ENCODE measurements around the gene LYZ.

Gene LYZ

DNA sequence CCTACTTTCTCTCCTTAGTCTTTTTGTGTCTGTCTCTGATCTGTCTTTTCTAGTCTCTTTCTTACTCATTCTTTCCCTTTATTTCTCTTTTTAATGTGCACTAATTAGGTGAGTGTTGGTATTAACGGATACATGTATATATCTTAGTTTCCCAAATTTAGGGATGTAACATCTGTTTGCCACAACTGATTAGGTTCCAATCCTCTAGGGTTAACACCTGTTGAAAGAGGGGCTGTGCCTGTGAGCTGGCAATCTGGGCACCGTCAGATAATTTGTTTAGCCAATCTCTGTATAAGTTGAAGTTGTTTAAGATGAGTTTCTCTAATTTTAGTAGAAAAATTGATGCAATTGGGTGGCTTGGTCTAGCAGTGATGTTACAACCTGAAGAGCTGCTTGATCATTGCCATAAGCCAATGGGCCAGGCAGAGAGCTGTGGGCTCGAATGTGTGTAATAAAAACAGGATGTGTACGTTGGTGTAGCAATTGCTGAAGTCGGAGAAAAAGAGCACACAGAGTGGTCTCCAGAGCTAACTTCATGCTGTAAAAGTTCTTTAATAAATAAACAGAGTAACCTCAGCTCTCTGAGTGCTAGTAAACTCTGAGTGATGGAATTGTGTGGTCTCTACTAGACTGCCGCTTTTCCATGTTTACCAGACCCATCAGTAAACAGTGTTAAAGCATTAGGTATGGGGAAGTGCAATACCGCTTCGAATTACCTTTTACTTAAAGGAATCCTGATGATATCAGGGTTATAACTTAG is 18.3 kb upstream of the LYZ start:
- H3K27ac ChIP-seq (ENCODE audit: low read length) = peak overlapping the region; percentile 85
- no peaks in the 10 kb centered on the region for H3K9me3 ChIP-seq (ENCODE audit: control insufficient read depth in 1 of 2, low read length in 2 of 2)
- peak overlapping the region in 1 of 2 donors; percentile 72 for H3K4me3 ChIP-seq (ENCODE audit: low read depth in 1 of 2, low read length in 2 of 2)
- no peaks in the 10 kb centered on the region for H3K36me3 ChIP-seq (ENCODE audit: control insufficient read depth in 1 of 2, insufficient read depth in 2 of 2, low read length in 2 of 2)
- no peaks in the 10 kb centered on the region for H3K4me1 ChIP-seq (ENCODE audit: control insufficient read depth in 1 of 2, insufficient read depth in 2 of 2, low read length in 2 of 2)
- no peaks in the 10 kb centered on the region for H3K27me3 ChIP-seq (ENCODE audit: low read depth, low read length)

DNA sequence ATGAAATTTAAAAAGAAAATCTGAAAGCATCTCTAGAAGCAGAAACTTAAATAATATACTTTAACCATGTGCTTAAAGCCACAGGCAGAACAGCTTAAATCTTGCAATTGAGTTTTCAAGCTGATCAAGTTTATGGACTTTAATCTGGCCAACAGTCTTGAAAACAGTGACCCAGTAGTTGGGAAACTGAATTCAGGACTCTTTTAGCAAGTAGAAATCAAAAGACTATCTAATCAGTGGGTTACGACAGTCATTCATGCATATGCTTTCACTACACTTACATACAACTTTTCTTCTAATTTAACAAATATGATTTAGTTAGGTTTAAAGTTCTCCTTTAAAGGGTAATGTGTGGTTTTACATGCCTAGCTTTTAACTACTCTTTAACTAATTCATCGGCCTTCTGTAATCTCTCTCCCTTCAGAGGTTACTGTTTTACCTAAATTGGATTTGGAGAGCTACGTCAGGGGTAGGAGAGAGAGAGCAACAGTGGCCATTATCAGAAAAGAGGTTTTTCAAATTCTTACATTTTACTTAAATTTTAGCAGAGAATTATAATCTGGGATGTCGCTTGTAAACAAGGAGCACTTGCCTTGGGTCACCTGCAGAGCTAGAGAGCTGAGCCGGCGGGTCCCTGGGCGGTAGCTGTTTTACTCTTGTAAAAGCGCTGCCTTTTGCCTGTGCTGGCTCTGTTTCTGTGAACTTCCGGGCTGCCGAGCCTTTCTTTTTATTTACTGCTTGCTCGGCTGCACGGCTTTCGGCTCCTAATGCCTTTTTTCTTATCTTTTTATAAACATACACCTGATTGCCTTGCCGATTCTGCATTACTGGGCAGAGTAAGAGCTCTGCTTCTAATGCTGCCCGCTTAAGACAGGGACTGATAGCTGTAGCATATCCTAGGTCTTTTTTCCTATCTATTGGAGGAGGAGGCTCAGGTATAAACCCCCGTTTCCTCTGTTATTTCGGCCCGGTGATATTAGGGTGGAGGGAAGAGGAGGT is 17.4 kb upstream of the LYZ start:
- H3K27me3 ChIP-seq (ENCODE audit: low read depth, low read length) = no peaks in the 10 kb centered on the region
- peak overlapping the region; percentile 85 for H3K27ac ChIP-seq (ENCODE audit: low read length)
- no peaks in the 10 kb centered on the region for H3K9me3 ChIP-seq (ENCODE audit: control insufficient read depth in 1 of 2, low read length in 2 of 2)
- H3K4me3 ChIP-seq (ENCODE audit: low read depth in 1 of 2, low read length in 2 of 2) = peak overlapping the region; percentile 61 to 72
- H3K36me3 ChIP-seq (ENCODE audit: control insufficient read depth in 1 of 2, insufficient read depth in 2 of 2, low read length in 2 of 2) = no peaks in the 10 kb centered on the region
- no peaks in the 10 kb centered on the region for H3K4me1 ChIP-seq (ENCODE audit: control insufficient read depth in 1 of 2, insufficient read depth in 2 of 2, low read length in 2 of 2)

DNA sequence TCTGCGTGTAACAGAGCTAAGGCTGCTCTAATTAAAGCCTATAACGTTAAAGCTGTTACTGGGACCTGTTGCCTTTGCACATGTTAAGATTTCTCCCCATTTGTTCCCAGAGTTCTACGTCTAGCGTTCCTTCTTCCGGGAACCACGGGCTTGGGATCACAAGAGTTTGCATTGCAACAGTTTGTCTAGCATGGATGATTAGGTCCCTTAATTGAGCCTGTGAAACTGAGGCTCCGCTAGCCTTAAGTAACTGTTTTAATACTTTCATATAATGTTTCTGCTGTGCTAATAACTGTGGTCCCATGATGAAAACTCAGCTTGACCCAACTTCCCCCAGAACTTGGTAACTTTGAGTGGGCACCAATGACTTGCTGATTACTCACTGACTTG is 16.7 kb upstream of the LYZ start:
- Histone ChIP-seq H3K4me1 (ENCODE audit: control insufficient read depth in 1 of 2, insufficient read depth in 2 of 2, low read length in 2 of 2) (no peaks in the 10 kb centered on the region), H3K9me3 (ENCODE audit: control insufficient read depth in 1 of 2, low read length in 2 of 2) (no peaks in the 10 kb centered on the region), H3K27me3 (ENCODE audit: low read depth, low read length) (no peaks in the 10 kb centered on the region), H3K27ac (ENCODE audit: low read length) (peak overlapping the region; percentile 85), H3K4me3 (ENCODE audit: low read depth in 1 of 2, low read length in 2 of 2) (peak overlapping the region; percentile 61 to 72), H3K36me3 (ENCODE audit: control insufficient read depth in 1 of 2, insufficient read depth in 2 of 2, low read length in 2 of 2) (no peaks in the 10 kb centered on the region)

DNA sequence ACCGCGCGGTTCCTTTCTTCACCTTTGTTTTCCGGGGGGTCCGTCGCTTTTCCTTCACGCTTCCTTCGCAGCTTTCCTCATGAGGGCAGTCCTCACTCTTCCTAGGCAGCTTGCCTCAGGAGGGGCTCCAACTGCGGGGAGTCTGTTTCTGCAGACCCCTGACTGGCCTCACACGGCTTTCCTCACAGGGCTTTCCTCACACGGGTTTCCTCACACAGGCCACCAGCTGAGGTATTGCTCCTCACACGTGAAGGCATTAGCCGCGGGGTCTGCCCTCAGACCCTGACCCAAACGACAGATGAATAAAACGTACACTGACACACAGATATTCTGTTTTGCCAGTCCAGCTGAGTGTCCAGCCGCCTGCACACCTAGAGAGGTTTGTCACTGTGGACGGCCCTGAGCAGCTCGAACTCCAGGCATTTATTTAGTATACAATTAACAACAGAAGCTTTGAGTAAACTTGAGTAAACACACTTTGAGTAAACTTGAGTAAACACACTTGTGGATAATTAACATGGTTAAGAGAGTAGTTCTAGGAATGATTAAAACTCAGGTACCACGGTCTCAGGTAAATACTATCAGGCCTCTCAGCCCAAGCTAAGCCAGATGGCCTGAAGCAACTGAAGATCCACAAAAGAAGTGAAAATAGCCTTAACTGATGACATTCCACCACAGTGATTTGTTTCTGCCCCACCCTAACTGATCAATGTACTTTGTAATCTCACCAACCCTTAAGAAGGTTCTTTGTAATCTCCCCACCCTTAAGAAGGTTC is 16.1 kb upstream of the LYZ start:
- Histone ChIP-seq H3K36me3 (ENCODE audit: control insufficient read depth in 1 of 2, insufficient read depth in 2 of 2, low read length in 2 of 2) (no peaks in the 10 kb centered on the region), H3K27ac (ENCODE audit: low read length) (peak overlapping the region; percentile 85), H3K27me3 (ENCODE audit: low read depth, low read length) (no peaks in the 10 kb centered on the region), H3K4me3 (ENCODE audit: low read depth in 1 of 2, low read length in 2 of 2) (peak overlapping the region; percentile 61 to 72), H3K4me1 (ENCODE audit: control insufficient read depth in 1 of 2, insufficient read depth in 2 of 2, low read length in 2 of 2) (no peaks in the 10 kb centered on the region), H3K9me3 (ENCODE audit: control insufficient read depth in 1 of 2, low read length in 2 of 2) (no peaks in the 10 kb centered on the region)

DNA sequence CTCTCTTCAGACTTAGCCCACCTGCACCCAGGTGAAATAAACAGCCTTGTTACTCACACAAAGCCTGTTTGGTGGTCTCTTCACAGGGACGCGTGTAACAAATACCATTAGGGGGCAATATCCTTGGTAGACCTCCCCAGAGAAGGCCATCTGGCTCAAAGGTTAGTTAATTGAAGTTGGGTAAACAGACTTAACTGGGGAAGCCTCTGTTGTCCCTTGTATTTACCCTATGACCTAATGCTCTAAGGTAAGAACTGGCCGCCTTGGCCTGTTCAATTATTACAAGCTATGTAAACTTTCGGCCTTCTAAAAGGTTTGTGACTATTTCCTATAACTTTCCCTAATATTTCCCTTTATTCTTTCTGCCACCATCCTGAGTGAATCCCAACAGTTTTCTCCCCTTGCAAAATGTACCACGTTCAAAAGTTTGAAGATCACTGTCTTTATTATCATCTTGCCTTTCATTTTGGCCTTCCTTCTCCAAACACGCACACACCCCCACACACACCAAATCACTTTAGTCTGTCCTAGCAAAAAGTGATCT is 15.3 kb upstream of the LYZ start:
- H3K27me3 ChIP-seq (ENCODE audit: low read depth, low read length) = no peaks in the 10 kb centered on the region
- peak overlapping the region; percentile 3 for H3K27ac ChIP-seq (ENCODE audit: low read length)
- H3K36me3 ChIP-seq (ENCODE audit: control insufficient read depth in 1 of 2, insufficient read depth in 2 of 2, low read length in 2 of 2) = no peaks in the 10 kb centered on the region
- no peaks in the 10 kb centered on the region for H3K9me3 ChIP-seq (ENCODE audit: control insufficient read depth in 1 of 2, low read length in 2 of 2)
- no peaks in the 10 kb centered on the region for H3K4me1 ChIP-seq (ENCODE audit: control insufficient read depth in 1 of 2, insufficient read depth in 2 of 2, low read length in 2 of 2)
- no peak overlapping the region for H3K4me3 ChIP-seq (ENCODE audit: low read depth in 1 of 2, low read length in 2 of 2)

DNA sequence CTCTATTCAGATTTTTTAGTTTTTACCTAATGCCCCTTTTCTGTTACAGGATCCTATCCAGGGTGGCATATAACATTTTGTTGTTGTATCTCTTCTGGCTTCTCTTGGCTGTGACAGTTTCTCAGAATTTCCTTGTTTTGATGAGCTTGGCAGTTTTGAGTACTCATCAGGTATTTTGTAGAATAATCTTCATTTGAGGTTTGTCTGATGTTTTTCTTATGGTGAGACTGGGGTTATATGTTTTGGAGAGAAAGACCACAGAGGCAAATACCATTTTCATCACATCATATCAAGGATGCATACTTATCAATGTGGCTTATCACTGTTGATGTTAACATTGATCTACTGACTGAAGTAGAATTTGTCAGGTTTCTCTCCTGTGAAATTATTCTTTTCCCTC is 14.0 kb upstream of the LYZ start:
- Histone ChIP-seq H3K4me3 (ENCODE audit: low read depth in 1 of 2, low read length in 2 of 2) (no peak overlapping the region), H3K4me1 (ENCODE audit: control insufficient read depth in 1 of 2, insufficient read depth in 2 of 2, low read length in 2 of 2) (no peaks in the 10 kb centered on the region), H3K36me3 (ENCODE audit: control insufficient read depth in 1 of 2, insufficient read depth in 2 of 2, low read length in 2 of 2) (no peaks in the 10 kb centered on the region), H3K27me3 (ENCODE audit: low read depth, low read length) (no peaks in the 10 kb centered on the region), H3K27ac (ENCODE audit: low read length) (no peak overlapping the region), H3K9me3 (ENCODE audit: control insufficient read depth in 1 of 2, low read length in 2 of 2) (no peaks in the 10 kb centered on the region)

DNA sequence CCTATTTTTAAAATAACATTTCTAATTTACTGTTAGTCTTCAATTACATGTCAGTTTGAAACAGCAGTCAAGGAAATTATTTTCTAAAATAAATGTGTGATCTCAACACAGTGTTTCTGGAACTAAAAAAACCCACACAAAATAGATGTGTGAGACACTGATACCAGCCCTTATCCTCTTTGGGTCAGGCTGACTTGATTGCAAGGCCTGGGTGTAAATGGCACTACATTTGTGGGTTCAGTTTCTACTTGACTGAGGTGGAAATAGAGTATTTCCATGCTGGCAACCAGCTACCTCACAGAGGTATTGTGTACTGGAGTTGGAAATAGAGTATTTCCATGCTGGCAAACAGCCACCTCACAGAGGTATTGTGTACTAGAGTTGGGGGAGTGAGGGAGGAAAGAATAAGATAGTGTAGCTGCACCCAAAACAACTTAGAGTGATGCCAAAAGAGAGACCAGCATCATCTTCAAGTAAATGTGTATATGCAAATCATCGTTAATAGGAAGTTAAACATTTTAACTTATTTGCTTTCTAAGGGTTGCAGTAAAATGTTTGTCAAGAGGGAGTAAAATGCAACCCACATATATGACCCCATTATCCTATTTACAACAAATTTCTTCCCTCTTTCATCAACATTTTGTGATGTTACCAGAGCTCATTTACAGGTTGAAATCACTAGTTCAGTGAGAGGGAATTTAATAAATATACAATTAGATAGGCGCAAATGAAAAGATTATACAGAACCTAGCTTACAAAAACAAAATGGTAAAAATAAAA is 10.7 kb upstream of the LYZ start:
- no peaks in the 10 kb centered on the region for H3K9me3 ChIP-seq (ENCODE audit: control insufficient read depth in 1 of 2, low read length in 2 of 2)
- no peaks in the 10 kb centered on the region for H3K36me3 ChIP-seq (ENCODE audit: control insufficient read depth in 1 of 2, insufficient read depth in 2 of 2, low read length in 2 of 2)
- H3K27ac ChIP-seq (ENCODE audit: low read length) = no peak overlapping the region
- H3K27me3 ChIP-seq (ENCODE audit: low read depth, low read length) = no peaks in the 10 kb centered on the region
- H3K4me1 ChIP-seq (ENCODE audit: control insufficient read depth in 1 of 2, insufficient read depth in 2 of 2, low read length in 2 of 2) = no peaks in the 10 kb centered on the region
- no peak overlapping the region for H3K4me3 ChIP-seq (ENCODE audit: low read depth in 1 of 2, low read length in 2 of 2)

DNA sequence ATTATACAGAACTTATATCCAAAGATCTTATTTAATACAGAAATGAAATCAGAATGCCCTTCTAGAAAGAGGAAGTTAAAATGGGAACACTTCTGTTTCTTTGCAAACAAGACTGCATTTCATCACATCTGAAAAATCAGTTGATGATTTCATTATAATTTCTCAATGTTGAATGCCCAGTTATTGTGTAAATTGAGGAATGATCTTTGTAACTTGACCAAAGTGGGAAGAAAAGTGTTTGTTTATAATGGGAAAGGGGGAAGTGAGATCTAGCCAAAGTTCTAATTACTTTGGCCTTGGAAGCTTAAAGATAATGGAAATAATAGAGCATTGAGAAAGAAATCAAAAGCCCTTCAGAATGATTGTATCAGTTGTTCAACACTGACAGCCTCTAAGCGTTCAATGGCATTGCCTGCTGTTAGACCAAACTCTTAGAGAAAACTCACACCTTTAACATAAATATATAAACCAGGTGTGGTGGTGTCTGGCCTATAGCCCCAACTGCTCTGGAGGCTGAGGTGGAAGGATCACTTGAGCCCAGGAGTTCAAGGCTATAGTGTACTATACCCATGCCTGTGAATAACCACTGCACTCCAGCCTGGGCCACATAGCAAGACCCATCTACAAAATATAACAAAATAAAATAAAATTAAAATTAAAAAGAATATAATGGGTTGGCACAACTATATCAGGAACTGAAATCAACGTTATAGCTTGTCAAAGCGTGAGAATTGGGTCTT is 9.9 kb upstream of the LYZ start:
- H3K9me3 ChIP-seq (ENCODE audit: control insufficient read depth in 1 of 2, low read length in 2 of 2) = no peaks in the 10 kb centered on the region
- H3K36me3 ChIP-seq (ENCODE audit: control insufficient read depth in 1 of 2, insufficient read depth in 2 of 2, low read length in 2 of 2) = no peaks in the 10 kb centered on the region
- no peaks in the 10 kb centered on the region for H3K4me1 ChIP-seq (ENCODE audit: control insufficient read depth in 1 of 2, insufficient read depth in 2 of 2, low read length in 2 of 2)
- no peak overlapping the region for H3K27ac ChIP-seq (ENCODE audit: low read length)
- no peaks in the 10 kb centered on the region for H3K27me3 ChIP-seq (ENCODE audit: low read depth, low read length)
- H3K4me3 ChIP-seq (ENCODE audit: low read depth in 1 of 2, low read length in 2 of 2) = no peak overlapping the region

DNA sequence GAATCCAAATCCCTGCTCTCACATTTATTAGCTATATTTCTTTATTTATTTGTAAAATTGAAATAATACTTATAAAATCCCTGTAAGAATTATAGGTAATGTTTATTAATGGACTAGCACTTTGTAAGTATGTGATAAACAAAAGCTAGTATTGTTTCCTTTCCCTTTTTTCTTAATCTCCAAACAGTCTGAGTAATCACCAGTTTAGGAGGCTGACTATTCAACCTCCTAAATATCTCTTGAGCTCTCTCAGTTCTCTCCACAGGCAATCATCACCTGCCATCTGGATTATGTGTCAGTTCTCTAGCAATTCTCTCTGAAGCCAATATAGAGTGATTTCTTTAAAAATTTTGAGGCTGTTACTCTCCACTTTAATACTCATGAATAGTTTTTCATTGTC is 9.2 kb upstream of the LYZ start:
- no peak overlapping the region for H3K27ac ChIP-seq (ENCODE audit: low read length)
- H3K9me3 ChIP-seq (ENCODE audit: control insufficient read depth in 1 of 2, low read length in 2 of 2) = no peaks in the 10 kb centered on the region
- no peaks in the 10 kb centered on the region for H3K4me1 ChIP-seq (ENCODE audit: control insufficient read depth in 1 of 2, insufficient read depth in 2 of 2, low read length in 2 of 2)
- H3K36me3 ChIP-seq (ENCODE audit: control insufficient read depth in 1 of 2, insufficient read depth in 2 of 2, low read length in 2 of 2) = no peaks in the 10 kb centered on the region
- H3K27me3 ChIP-seq (ENCODE audit: low read depth, low read length) = no peaks in the 10 kb centered on the region
- no peak overlapping the region for H3K4me3 ChIP-seq (ENCODE audit: low read depth in 1 of 2, low read length in 2 of 2)

DNA sequence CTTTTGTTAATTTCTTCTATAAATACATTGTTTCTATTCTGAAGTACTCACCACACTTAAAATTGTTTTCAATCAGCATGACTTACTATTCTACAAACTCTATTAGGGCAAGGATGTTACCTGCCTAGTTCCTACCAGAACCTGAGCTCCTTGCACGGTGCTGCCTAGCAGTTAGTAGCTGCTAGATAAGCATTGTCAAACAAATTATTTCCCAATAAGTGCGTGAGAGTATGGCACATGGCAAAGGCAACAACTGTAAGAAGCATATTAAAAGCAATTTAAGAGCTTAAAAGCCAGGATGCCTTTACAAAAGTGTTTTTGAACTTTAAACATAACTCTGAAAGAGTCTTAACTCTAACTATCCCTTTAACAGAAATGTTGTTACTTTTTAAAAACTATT is 8.2 kb upstream of the LYZ start:
- Histone ChIP-seq H3K27me3 (ENCODE audit: low read depth, low read length) (no peaks in the 10 kb centered on the region), H3K4me1 (ENCODE audit: control insufficient read depth in 1 of 2, insufficient read depth in 2 of 2, low read length in 2 of 2) (no peaks in the 10 kb centered on the region), H3K9me3 (ENCODE audit: control insufficient read depth in 1 of 2, low read length in 2 of 2) (no peaks in the 10 kb centered on the region), H3K4me3 (ENCODE audit: low read depth in 1 of 2, low read length in 2 of 2) (no peak overlapping the region), H3K36me3 (ENCODE audit: control insufficient read depth in 1 of 2, insufficient read depth in 2 of 2, low read length in 2 of 2) (no peaks in the 10 kb centered on the region), H3K27ac (ENCODE audit: low read length) (no peak overlapping the region)
